GM12878 (cell line): ENCODE data around the gene RPL3. TPM values are rescaled to one million over a fixed set of nuclear protein-coding genes. Genes with fewer than 3 reads are reported as not detected.

ENCODE experiments used
- ATAC-seq: fragments of 200-7000 bp; cut with Tn5 transposase; 3 replicates; pipeline ENCODE4 v1.9.1; 2020; ENCODE audit warnings: mild to moderate bottlenecking, moderate library complexity
- BruUV-seq: library from RNA; stranded (reverse); fragments of 400-500 nt; replicated peaks from 2 replicates; lab custom pipeline; 2021; lab: Mats Ljungman, UMichigan
- CTCF ChIA-PET: fragments of 300-600 bp; sonication (Branson Sonifier 250); formaldehyde crosslinking; extraction: SDS; loops from one replicate; lab custom pipeline; 2021; ENCODE audit warnings: inconsistent platforms; lab: Yijun Ruan, JAX
- POLR2A ChIA-PET: fragments of 350-600 bp; formaldehyde crosslinking; extraction: SDS; loops from one replicate; lab custom pipeline; 2021; ENCODE audit warnings: inconsistent platforms; lab: Charles Lee
- RAD21 ChIA-PET: fragments of 300-600 bp; sonication (Branson Sonifier 250); formaldehyde crosslinking; loops from one replicate; lab custom pipeline; 2023; ENCODE audit warnings: antibody characterized with exemption; ENCODE audit not compliant: unreplicated experiment; lab: Charles Lee
- SMC1A ChIA-PET: fragments of 300-600 bp; sonication (Branson Sonifier 250); formaldehyde crosslinking; loops from one replicate; lab custom pipeline; 2023; ENCODE audit not compliant: unreplicated experiment, uncharacterized antibody; lab: Charles Lee
- DNase-seq: peaks from one replicate; pipeline ENCODE4 v3.0.0-alpha.2; 2011; ENCODE audit warnings: low read depth, low spot score
- FAIRE-seq: peaks from 3 replicates; lab custom pipeline; 2011; peaks lifted over from hg19 to GRCh38; lab: Jason Lieb, UNC
- H2AFZ ChIP-seq: 2 replicates; pipeline ENCODE4 v1.6.0; 2011; ENCODE audit warnings: low read depth, low read length, control low read depth; ENCODE audit not compliant: control insufficient read depth
- H3K27ac ChIP-seq: 2 replicates; pipeline ENCODE4 v1.5.1; 2011; ENCODE audit warnings: control low read depth; ENCODE audit not compliant: control insufficient read depth, insufficient read depth
- H3K27me3 ChIP-seq, 2 experiments: replicated peaks in 1 of 2; 2 replicates each; pipeline versions ENCODE4 v1.6.0 to v1.6.1; 2011; ENCODE audit warnings: low read length in 1 of 2; ENCODE audit not compliant: control insufficient read depth in 2 of 2, insufficient read depth in 2 of 2
- H3K36me3 ChIP-seq, 2 experiments: 2 replicates each; pipeline ENCODE4 v1.5.1; 2011; ENCODE audit warnings: low read length in 1 of 2; ENCODE audit not compliant: control insufficient read depth in 2 of 2, insufficient read depth in 2 of 2
- H3K4me1 ChIP-seq: 2 replicates; pipeline ENCODE4 v1.6.1; 2011; ENCODE audit warnings: mild to moderate bottlenecking, low read length, moderate library complexity, mixed read lengths; ENCODE audit not compliant: control insufficient read depth, insufficient read depth
- H3K4me2 ChIP-seq: 2 replicates; pipeline ENCODE4 v1.6.0; 2011; ENCODE audit warnings: control low read depth; ENCODE audit not compliant: control insufficient read depth, insufficient read depth
- H3K4me3 ChIP-seq: fragments of 200-600 bp; sonication (generic); 2 replicates; pipeline ENCODE4 v1.5.1; 2016
- H3K79me2 ChIP-seq: 2 replicates; pipeline ENCODE4 v1.6.0; 2011; ENCODE audit warnings: low read length; ENCODE audit not compliant: control insufficient read depth, insufficient read depth
- H3K9ac ChIP-seq: 2 replicates; pipeline ENCODE4 v1.8.0; 2011; ENCODE audit warnings: low read length, control low read depth, mixed read lengths; ENCODE audit not compliant: control insufficient read depth, insufficient read depth
- H3K9me3 ChIP-seq: replicated peaks from 3 replicates; pipeline ENCODE4 v1.5.1; 2011; ENCODE audit warnings: mild to moderate bottlenecking, low read length; ENCODE audit not compliant: control insufficient read depth, insufficient read depth
- H4K20me1 ChIP-seq: 2 replicates; pipeline ENCODE4 v1.6.0; 2011; ENCODE audit not compliant: control insufficient read depth, insufficient read depth
- CREB1 ChIP-seq: IDR thresholded peaks from 2 replicates; pipeline ENCODE4 v1.6.1; 2012; ENCODE audit warnings: low read depth, mild to moderate bottlenecking, inconsistent platforms
- NFXL1 ChIP-seq: fragments of 450-650 bp; IDR thresholded peaks from 2 replicates; pipeline ENCODE4 v1.6.1; 2017; ENCODE audit warnings: antibody characterized with exemption, mild to moderate bottlenecking, borderline replicate concordance
- PAX8 ChIP-seq: fragments of 450-650 bp; IDR thresholded peaks from 2 replicates; pipeline ENCODE4 v1.6.1; 2017; ENCODE audit warnings: mild to moderate bottlenecking, moderate library complexity
- TCF3 ChIP-seq: IDR thresholded peaks from 2 replicates; pipeline ENCODE4 v1.6.1; 2012; ENCODE audit warnings: low read depth, mild to moderate bottlenecking, low read length, borderline replicate concordance; ENCODE audit not compliant: insufficient read depth
- WGBS: methylation state at CpG from one replicate; pipeline ENCODE4 v1.1.6; 2016; ENCODE audit warnings: low lambda C conversion rate; ENCODE audit not compliant: insufficient replicate concordance, insufficient coverage; ENCODE audit errors: missing lambda C conversion rate; 5-methylcytosine and 5-hydroxymethylcytosine counted together
- in situ Hi-C: fragments of 300-500 bp; cut with MboI; formaldehyde crosslinking; loops from 9 replicates; pipeline ENCODE4 v1.14.3; 2018; ENCODE audit warnings: mixed read lengths
- intact Hi-C: fragments of 100-400 bp; cut with micrococcal nuclease; formaldehyde crosslinking; loops from one replicate; pipeline ENCODE4 v1.14.2; 2022; ENCODE audit not compliant: unreplicated experiment
- polyA plus RNA-seq, 11 experiments: library from polyadenylated mRNA; depleted of rRNA in 4 of 11; unstranded in 6 of 11; stranded (reverse) in 5 of 11; fragments of >200 nt; fragmentation: Nextera tagmentation in 4 of 11; fragmentation: Illumina TruSeq in 1 of 11; extraction: Ambion mirVana in 4 of 11; extraction: Trizol in 1 of 11; gene quantifications; 1 replicate in 1 of 11; 2 replicates in 10 of 11; pipeline versions ENCODE4 v1.2.1 to v1.2.3, GENCODE V29; 2011 to 2016; ENCODE audit warnings: inconsistent platforms in 2 of 11, missing spikeins in 2 of 11, low read depth in 1 of 11
- total RNA-seq, 4 experiments: library from RNA; depleted of rRNA in 3 of 4; stranded (reverse); fragments of >200 nt in 3 of 4; fragmentation: Illumina TruSeq in 1 of 4; extraction: Trizol in 1 of 4; gene quantifications; 2 replicates each; pipeline versions ENCODE4 v1.2.1 to v1.2.3, GENCODE V29; 2013 to 2021
- TF ChIP-seq, protein P1 (sequence below): fragments of 450-650 bp; IDR thresholded peaks from 2 replicates; pipeline ENCODE4 v1.6.1; 2016; ENCODE audit warnings: mild to moderate bottlenecking

RPL3 gene
- total and polyA plus RNA-seq, 10 of the 15 experiments (the other 5 are each of a cell fraction or from before 2014, with no cell fraction given), result 1,534 to 6,791 (median 3,992) TPM

DNA sequence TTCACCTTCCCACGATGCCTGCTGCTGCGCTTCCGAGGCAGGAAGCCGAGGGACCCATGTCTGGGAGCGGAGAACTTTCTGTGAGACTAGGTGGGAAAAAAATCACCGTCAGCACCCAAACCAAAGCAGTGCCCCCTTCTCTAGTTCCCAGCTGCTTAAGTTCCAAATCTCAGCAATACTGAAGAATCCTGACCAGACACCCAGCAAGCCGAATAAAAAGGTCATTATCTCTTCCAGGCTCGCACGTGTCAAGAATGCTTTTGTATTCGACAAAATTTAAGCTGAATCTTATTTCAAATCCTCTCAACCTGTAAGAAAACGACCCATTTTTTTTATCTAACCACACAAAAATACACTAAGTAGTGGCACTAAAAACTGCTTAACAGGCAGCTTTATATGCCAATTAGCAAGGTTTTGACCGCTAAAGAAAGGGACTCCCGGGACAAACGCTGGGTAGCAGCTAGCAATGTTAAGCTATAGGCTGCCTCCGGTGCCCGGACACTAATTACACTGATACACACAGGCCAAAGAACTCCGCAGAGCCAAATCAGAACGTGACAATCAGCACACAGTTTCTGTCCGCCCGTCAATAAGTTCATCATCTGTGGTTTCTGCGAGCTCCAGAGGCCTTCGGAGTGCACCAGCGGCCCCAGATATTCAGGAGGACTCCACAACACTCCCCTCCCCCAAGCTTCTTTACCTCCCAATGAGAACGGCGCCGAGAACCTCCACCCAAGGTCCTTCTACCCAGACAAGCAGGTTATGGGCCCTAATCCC lies 728 bp downstream of the RPL3 start:
- 4% methylated on average over 26 of the region's 26 CpGs for WGBS
- SMC1A ChIA-PET, result interaction anchor here (0.7 to 5.7 kb wide), 20 partner anchors 8 to 212 kb away, joined by 3 to 70 read pairs (median 4); partner anchors contain the start of genes ATF4 and CBX7
- DNase-seq (no peak), ATAC-seq (peak; percentile 19)
- H2AFZ ChIP-seq, result no peak overlapping the region
- no peaks in the 10 kb centered on the region for H3K9me3 ChIP-seq
- intact Hi-C loops, result loop anchor here (2.0 to 10.0 kb wide), 5 partner anchors 124 to 554 kb away; partner anchors contain the start of genes CBX6 and CBX7
- peaks cover 34% of the 10 kb centered on the region in 2 experiments for H3K36me3 ChIP-seq
- no peaks in the 10 kb centered on the region for H3K27me3 ChIP-seq
- POLR2A ChIA-PET, result interaction anchor here (0.5 to 4.0 kb wide), 20 partner anchors 8 to 1719 kb away, joined by 3 to 32 read pairs (median 4); partner anchors contain the start of genes ATF4, CBX7, GTPBP1 and SYNGR1
- peaks cover 57% of the 10 kb centered on the region for H3K79me2 ChIP-seq
- peak overlapping the region; percentile 85 for H3K4me3 ChIP-seq
- RAD21 ChIA-PET, result interaction anchor here (0.6 to 7.0 kb wide), 15 partner anchors 14 to 588 kb away, joined by 3 to 76 read pairs (median 4); partner anchors contain the start of genes ATF4, CBX6, CBX7 and SYNGR1
- in situ Hi-C loops, result no loop called here
- H3K27ac ChIP-seq, result peak overlapping the region; percentile 89
- peaks cover 23% of the 10 kb centered on the region for H4K20me1 ChIP-seq
- CTCF ChIA-PET, result interaction anchor here (0.6 to 6.9 kb wide), 26 partner anchors 8 to 706 kb away, joined by 3 to 99 read pairs (median 6); partner anchors contain the start of gene ATF4
- 0 out of 2 replicates have a peak, but pooled peaks have one; percentile 10 for TF ChIP-seq TCF3
- TF ChIP-seq NFXL1, result no peak
- TF ChIP-seq CREB1, result peak; percentile 17; the same call in 1 of the 2 replicates
- TF ChIP-seq, protein P1, sequence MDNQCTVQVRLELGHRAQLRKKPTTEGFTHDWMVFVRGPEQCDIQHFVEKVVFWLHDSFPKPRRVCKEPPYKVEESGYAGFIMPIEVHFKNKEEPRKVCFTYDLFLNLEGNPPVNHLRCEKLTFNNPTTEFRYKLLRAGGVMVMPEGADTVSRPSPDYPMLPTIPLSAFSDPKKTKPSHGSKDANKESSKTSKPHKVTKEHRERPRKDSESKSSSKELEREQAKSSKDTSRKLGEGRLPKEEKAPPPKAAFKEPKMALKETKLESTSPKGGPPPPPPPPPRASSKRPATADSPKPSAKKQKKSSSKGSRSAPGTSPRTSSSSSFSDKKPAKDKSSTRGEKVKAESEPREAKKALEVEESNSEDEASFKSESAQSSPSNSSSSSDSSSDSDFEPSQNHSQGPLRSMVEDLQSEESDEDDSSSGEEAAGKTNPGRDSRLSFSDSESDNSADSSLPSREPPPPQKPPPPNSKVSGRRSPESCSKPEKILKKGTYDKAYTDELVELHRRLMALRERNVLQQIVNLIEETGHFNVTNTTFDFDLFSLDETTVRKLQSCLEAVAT, result peak; percentile 1; the same call in 1 of the 2 replicates
- TF ChIP-seq PAX8, result no peak
- TF ChIP-seq, all 136 proteins: peak for 3
- BruUV-seq, result TSS peak; percentile 76
- FAIRE-seq, result no peak
- H3K4me2 ChIP-seq, result peak overlapping the region; percentile 65
- H3K9ac ChIP-seq, result peak overlapping the region; percentile 96
- H3K4me1 ChIP-seq, result peaks cover 23% of the 10 kb centered on the region
